SW480 (cell line): ENCODE results near the gene ELMOD3.
"Not testable (repeated sequence)": the region's sequence is repeated elsewhere in the genome, so short reads cannot be mapped to it uniquely, and the experiment has no call there.

Source experiments
- DNase-seq: peaks from one replicate; pipeline ENCODE4 v3.0.0-alpha.2; 2016; ENCODE audit warnings: low spot score

The ELMOD3 gene

GRCh38 chr2:85354286-85355072 lies at the start of gene ELMOD3, which contains the start of gene RETSAT:
Gene ELMOD3, plus strand, starts transcription at chr2:85354769. Its CDS starts 2,430 bp downstream, at chr2:85357199.
Gene RETSAT, minus strand, starts transcription at chr2:85354528. Its CDS starts 21 bp downstream, at chr2:85354507.
- peak; percentile 100 for DNase-seq

- no peak for DNase-seq
Observed at GRCh38 chr2:85307527-85307897, 47.1 kb upstream of the ELMOD3 start.

GRCh38 chr2:85308201-85308600 lies 46.4 kb upstream of the ELMOD3 start:
- DNase-seq: no peak

GRCh38 chr2:85308896-85309555 lies 45.5 kb upstream of the ELMOD3 start:
- DNase-seq: peak; percentile 60

GRCh38 chr2:85309699-85310321 lies 44.8 kb upstream of the ELMOD3 start:
- DNase-seq: no peak

DNA sequence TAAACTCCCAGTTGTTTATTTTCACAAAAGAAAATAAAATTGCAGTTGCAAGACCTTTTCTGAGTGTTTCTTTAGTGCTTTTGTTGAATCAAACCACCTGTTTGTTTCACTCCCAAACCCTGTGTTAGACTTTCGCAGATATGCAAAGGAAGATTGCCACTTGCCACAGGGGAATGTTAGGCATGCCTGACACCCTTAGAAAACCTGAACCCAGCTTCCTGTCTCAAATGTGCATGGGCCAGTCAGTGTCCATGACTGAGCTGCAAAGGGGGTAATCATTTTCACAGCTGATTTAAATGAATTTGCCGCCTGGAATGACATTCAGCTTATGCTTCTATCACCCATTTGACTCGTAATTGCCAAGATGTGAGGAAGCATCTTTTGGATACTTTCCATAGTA lies 44.2 kb upstream of the ELMOD3 start:
- DNase-seq: no peak

DNA sequence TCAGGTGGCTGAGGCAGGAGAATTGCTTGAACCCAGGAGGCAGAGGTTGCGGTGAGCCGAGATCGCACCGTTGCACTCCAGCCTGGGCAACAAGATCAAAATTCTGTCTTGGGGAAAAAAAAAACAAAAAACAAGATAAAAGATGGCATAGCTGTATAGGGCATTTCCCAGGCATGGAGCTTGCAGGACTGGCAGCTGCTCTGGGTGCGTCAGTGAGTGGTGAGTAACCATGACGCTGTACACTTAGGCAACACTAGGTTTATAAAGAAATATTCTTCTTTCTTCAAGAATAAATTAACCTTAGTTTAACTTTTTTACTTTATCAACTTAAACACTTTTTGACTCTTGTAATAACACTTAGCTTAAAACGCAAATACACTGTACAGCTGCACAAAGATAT lies 42.2 kb upstream of the ELMOD3 start:
- DNase-seq: no peak

- DNase-seq: no peak
Observed at GRCh38 chr2:85314884-85315242, 39.7 kb upstream of the ELMOD3 start.

- not testable (repeated sequence) for DNase-seq
Observed at GRCh38 chr2:85315921-85316320, 38.6 kb upstream of the ELMOD3 start.

GRCh38 chr2:85318222-85319074 lies 36.1 kb upstream of the ELMOD3 start:
- DNase-seq: peak; percentile 24

DNA sequence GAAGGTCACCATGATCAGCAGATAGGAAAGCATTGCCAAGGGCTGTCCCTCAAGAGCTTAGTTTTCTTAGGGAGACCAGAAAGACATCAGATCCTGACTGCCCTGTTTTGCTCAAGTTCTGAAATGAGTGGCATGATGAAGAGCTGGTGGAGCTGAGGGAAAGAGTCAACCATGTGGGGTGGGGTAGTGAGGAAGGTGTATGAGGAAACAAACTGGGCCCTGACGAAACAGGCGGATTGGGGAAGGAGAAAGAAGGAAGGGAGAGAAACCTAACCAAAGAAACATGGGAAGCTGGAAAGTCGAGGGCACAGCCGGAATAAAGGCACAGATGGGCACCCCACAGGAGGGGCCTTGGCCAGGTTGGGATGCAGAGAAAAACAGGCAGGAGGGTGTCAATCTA lies 34.8 kb upstream of the ELMOD3 start:
- no peak for DNase-seq

DNA sequence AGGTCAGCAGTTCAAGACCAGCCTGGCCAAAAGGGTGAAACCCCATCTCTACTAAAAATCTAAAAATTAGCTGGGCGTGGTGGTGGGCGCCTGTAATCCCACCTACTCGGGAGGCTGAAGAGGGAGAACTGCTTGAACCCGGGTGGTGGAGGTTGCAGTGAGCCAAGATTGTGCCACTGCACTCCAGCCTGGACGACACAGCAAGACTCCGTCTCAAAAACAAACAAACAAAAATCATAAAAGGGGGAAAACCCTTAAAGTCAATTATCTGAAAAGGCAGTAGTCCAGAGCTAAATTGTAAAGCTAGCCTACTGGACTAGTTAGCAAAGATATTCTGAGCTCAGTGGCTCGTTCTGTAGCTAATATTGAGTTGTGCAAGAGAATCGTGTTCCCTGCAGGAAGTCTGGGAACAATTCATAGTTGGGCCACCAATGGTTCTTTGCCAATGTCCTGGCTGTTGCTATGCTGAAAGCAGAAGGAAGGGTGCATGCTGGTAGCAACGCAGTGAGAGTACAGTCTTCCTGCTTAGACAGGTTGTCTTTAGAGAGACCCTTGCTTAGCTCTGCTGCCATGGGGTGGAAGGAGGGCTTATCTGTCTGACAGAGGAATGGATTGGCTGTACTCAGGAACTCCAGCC lies 31.1 kb upstream of the ELMOD3 start:
- DNase-seq: no peak

- DNase-seq: not testable (repeated sequence)
Observed at GRCh38 chr2:85323988-85324367, 30.6 kb upstream of the ELMOD3 start.

- no peak for DNase-seq
Observed at GRCh38 chr2:85324639-85325465, 29.7 kb upstream of the ELMOD3 start.

GRCh38 chr2:85325466-85325811 lies 29.1 kb upstream of the ELMOD3 start:
- no peak for DNase-seq

GRCh38 chr2:85326406-85327159 lies 28.0 kb upstream of the ELMOD3 start:
- DNase-seq: no peak

DNA sequence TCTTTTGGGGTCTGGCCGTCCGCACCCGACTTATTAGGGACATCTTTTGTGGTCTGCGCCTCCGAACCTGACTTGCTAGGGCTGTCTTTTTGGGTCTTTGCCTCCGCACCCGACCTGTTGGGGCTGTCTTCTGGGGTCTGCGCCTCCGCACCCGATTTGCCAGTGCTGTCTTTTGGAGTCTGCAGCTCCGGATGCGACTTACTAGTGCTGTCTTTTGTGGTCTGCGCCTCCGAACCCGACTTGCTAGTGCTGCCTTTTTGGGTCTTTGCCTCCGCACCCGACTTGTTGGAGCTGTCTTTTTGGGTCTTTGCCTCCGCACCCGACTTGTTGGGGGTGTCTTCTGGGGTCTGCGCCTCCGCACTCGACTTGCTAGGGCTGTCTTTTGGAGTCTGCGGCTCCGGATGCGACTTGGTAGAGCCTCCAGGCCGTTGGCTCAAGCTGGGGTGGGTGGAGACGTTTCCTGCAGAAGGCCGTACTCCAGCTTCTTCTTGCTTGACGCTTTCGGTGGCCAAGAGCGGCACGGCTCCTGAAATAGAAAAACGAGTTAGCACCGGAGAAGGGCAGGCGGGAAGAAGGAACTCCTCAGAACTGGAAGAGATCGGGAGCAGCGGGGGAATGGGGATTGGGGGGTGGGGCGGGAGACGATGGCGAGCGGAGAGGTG lies 27.3 kb upstream of the ELMOD3 start:
- DNase-seq: peak; percentile 33

DNA sequence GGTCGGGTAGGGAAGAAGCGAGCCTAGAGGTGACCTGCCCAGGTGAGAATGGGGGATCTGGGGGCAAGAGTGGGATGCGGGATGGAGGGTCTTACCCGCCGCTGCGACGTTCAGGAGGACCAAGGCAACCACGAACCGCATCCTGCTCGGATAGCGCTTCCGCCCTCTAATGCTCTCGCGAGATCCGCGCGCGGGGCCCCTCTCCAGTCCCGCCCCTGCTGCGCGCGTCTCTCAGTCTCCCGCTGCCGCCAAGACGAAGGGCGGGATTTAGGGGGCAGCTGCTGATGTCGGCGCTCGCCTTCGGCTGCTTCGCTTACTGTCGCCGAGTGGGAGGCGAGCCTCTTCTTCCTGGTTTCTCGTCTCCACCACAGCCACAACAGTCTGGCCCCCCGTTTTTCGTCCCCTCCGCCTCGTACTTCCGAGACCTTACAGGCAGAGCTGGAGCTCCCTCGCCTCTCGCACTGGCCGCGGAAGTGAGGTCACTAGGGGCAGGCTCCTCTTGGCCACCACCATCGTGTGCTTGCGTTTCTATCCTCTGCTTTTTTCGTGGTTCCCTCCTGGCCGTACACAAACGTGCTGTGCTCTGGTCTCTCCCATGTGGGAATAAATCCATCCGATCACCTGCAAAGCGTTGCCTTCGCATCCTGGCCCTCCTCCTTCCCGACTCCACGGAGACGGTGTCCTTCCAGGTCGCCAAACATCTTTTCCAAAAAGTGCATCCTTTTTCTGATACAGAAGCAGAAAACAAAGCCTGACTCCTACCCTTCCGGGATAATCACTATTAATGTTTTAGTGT lies 26.5 kb upstream of the ELMOD3 start, which contains the start of gene TGOLN2:
Gene TGOLN2, minus strand, starts transcription at position 168 of the 796 bp plus-strand sequence. Its CDS starts 27 bp downstream, at position 141.
- DNase-seq: peak; percentile 91
